ENCODE measurements around the gene ALX3. TPM values are rescaled to one million over a fixed set of nuclear protein-coding genes. Genes with fewer than 3 reads are reported as not detected.

The ALX3 gene
- total RNA-seq, 1 donor from 2014 or later = not detected

DNA sequence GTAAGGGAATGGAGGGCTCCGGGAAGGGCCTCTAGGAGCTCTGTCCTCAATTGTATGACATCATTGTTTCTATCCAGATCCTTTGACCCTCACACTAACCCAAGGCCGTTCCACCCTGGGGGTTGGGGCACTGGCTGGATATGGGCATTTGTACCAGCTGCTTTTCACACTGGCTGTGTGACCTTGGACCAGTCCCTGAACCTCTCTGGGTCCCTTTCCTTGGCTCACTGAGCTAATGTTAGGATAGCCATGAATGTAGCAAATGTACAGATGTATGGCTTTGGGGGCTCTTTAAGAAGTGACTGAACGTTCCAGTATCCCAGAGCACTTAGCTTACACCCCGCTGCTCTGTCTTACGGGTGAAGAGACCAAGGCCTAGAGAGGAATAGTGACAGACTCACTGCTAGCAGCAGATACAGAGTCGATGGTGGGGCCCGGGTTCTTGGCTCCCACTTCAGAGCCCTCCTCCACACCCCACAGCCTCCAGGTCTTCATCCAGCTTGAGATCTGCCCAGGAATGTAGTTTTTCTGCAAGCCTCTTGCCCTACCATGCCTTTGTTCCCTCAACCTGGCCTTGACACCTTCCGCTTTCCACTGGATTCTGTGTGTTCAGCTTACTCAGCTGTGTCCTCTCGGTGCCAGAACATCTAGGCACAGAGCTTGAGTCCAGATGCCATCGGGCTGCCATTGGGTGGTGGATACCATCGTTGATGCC is 27.2 kb upstream of the ALX3 start:
- no peaks in the 10 kb centered on the region for H4K20me1 ChIP-seq (ENCODE audit: insufficient read depth, low read length)
- no peak for DNase-seq (ENCODE audit: low read depth)
- H3K9me3 ChIP-seq (ENCODE audit: insufficient read depth, low read depth, low read length) = no peaks in the 10 kb centered on the region
- peaks cover 28% of the 10 kb centered on the region for H3K27me3 ChIP-seq (ENCODE audit: insufficient read depth, low read length)
- H3K4me3 ChIP-seq (ENCODE audit: insufficient read depth, low read depth, low read length) = no peak overlapping the region
- H3K36me3 Mint-ChIP-seq (ENCODE audit: low read depth, unreplicated experiment) = peaks cover 2% of the 10 kb centered on the region
- no peak overlapping the region for H3K27ac ChIP-seq (ENCODE audit: low read depth, low read length)
- H3K27ac Mint-ChIP-seq (ENCODE audit: unreplicated experiment) = no peak overlapping the region
- H3K4me1 ChIP-seq (ENCODE audit: insufficient read depth, low read length) = peaks cover 4% of the 10 kb centered on the region
- FAIRE-seq = no peak
- no peaks in the 10 kb centered on the region for H3K36me3 ChIP-seq (ENCODE audit: insufficient read depth, low read length)
- H3K4me2 ChIP-seq (ENCODE audit: low read length) = no peak overlapping the region
- no peak overlapping the region for H3K4me3 Mint-ChIP-seq (ENCODE audit: unreplicated experiment)
- peaks cover 70% of the 10 kb centered on the region for H3K27me3 Mint-ChIP-seq (ENCODE audit: low read depth, unreplicated experiment)
- H2AFZ ChIP-seq (ENCODE audit: low read depth, low read length) = no peak overlapping the region
- no peak overlapping the region for H3K9ac ChIP-seq (ENCODE audit: low read length)
- H3K9me3 Mint-ChIP-seq (ENCODE audit: unreplicated experiment) = no peaks in the 10 kb centered on the region
- H3K79me2 ChIP-seq (ENCODE audit: insufficient read depth, low read length) = no peaks in the 10 kb centered on the region
- H3K4me1 Mint-ChIP-seq (ENCODE audit: low read depth, unreplicated experiment) = peaks cover 10% of the 10 kb centered on the region
- no peak for TF ChIP-seq CTCF (IDR thresholded peaks at IDR 0.05; ENCODE audit: insufficient read depth, low read depth, low read length)
- TF ChIP-seq EZH2 (IDR thresholded peaks at IDR 0.05; ENCODE audit: insufficient read depth, low read length) = no peak

DNA sequence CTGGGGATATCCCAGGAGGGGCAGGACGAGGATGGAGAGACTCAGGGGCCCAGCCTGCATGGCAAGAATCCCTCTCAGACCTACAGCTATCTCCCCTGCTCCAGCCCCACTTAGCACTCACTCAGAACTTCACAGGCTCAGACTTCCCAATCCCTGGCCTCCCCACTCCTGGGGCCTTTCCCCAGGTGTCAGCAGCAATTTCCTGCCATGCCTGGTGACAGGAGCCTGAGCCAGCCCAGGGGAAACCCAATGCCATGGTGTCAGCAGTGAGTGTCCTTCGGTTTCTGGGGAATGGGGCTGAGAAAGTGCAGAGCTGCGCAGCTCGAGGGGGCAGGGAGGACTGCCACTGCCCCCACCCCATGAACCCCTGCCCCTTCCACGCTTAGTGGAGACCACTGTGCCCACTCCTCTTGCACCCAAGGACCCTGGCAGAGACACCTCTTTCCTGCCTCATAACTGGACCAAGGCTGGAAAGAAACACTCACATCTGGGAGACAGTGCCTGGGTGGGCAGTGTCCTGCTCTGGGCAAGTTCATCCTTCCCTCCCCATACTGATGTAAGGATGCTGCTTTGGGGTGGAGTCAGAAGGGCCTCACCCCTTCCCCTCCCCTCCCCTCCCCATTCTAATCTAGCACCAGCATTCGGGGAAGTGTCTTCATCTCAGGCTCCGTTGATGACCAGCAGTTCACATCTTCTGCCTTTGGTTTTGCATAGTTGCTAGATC is 24.6 kb upstream of the ALX3 start:
- no peak overlapping the region for H3K4me2 ChIP-seq (ENCODE audit: low read length)
- peaks cover 71% of the 10 kb centered on the region for H3K27me3 Mint-ChIP-seq (ENCODE audit: low read depth, unreplicated experiment)
- H3K36me3 ChIP-seq (ENCODE audit: insufficient read depth, low read length) = no peaks in the 10 kb centered on the region
- H3K36me3 Mint-ChIP-seq (ENCODE audit: low read depth, unreplicated experiment) = peaks cover 4% of the 10 kb centered on the region
- H3K27me3 ChIP-seq (ENCODE audit: insufficient read depth, low read length) = peaks cover 42% of the 10 kb centered on the region
- no peak overlapping the region for H3K27ac ChIP-seq (ENCODE audit: low read depth, low read length)
- no peaks in the 10 kb centered on the region for H3K4me1 ChIP-seq (ENCODE audit: insufficient read depth, low read length)
- H2AFZ ChIP-seq (ENCODE audit: low read depth, low read length) = no peak overlapping the region
- H3K9ac ChIP-seq (ENCODE audit: low read length) = no peak overlapping the region
- no peaks in the 10 kb centered on the region for H3K79me2 ChIP-seq (ENCODE audit: insufficient read depth, low read length)
- H3K9me3 Mint-ChIP-seq (ENCODE audit: unreplicated experiment) = no peaks in the 10 kb centered on the region
- TF ChIP-seq EZH2 (IDR thresholded peaks at IDR 0.05; ENCODE audit: insufficient read depth, low read length) (no peak), CTCF (IDR thresholded peaks at IDR 0.05; ENCODE audit: insufficient read depth, low read depth, low read length) (no peak)
- FAIRE-seq (no peak), DNase-seq (ENCODE audit: low read depth) (no peak)
- H3K4me3 Mint-ChIP-seq (ENCODE audit: unreplicated experiment) = no peak overlapping the region
- H3K27ac Mint-ChIP-seq (ENCODE audit: unreplicated experiment) = no peak overlapping the region
- H3K4me1 Mint-ChIP-seq (ENCODE audit: low read depth, unreplicated experiment) = peaks cover 15% of the 10 kb centered on the region
- no peaks in the 10 kb centered on the region for H4K20me1 ChIP-seq (ENCODE audit: insufficient read depth, low read length)
- no peak overlapping the region for H3K4me3 ChIP-seq (ENCODE audit: insufficient read depth, low read depth, low read length)
- H3K9me3 ChIP-seq (ENCODE audit: insufficient read depth, low read depth, low read length) = no peaks in the 10 kb centered on the region

DNA sequence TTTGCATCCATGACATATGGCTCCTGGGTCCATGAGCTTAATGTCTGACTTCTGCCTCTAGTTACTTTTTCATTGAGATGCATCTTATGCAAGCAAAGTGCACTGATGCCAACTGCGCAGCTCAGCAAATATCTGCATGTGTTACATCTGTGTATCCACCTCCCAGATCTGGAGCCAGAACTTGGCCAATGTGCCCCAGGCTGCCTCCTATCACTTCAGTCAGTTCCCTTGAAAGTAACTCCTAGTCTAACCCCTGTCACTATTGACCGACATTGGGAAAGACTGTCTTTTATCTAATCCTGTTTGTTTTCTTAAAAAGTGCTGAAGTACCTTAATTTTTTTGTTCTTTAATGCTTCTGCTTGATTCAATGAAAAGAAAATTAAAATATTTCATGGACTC is 22.5 kb upstream of the ALX3 start:
- TF ChIP-seq EZH2 (IDR thresholded peaks at IDR 0.05; ENCODE audit: insufficient read depth, low read length) (no peak), CTCF (IDR thresholded peaks at IDR 0.05; ENCODE audit: insufficient read depth, low read depth, low read length) (no peak)
- Histone ChIP-seq H3K27ac (ENCODE audit: low read depth, low read length) (no peak overlapping the region), H3K9ac (ENCODE audit: low read length) (no peak overlapping the region), H4K20me1 (ENCODE audit: insufficient read depth, low read length) (no peaks in the 10 kb centered on the region), H3K36me3 (ENCODE audit: insufficient read depth, low read length) (no peaks in the 10 kb centered on the region), H3K4me3 (ENCODE audit: insufficient read depth, low read depth, low read length) (no peak overlapping the region), H3K27me3 (ENCODE audit: insufficient read depth, low read length) (peaks cover 41% of the 10 kb centered on the region), H3K4me2 (ENCODE audit: low read length) (no peak overlapping the region), H3K9me3 (ENCODE audit: insufficient read depth, low read depth, low read length) (no peaks in the 10 kb centered on the region), H3K4me1 (ENCODE audit: insufficient read depth, low read length) (no peaks in the 10 kb centered on the region), H2AFZ (ENCODE audit: low read depth, low read length) (no peak overlapping the region), H3K79me2 (ENCODE audit: insufficient read depth, low read length) (no peaks in the 10 kb centered on the region)
- no peak overlapping the region for H3K27ac Mint-ChIP-seq (ENCODE audit: unreplicated experiment)
- H3K4me1 Mint-ChIP-seq (ENCODE audit: low read depth, unreplicated experiment) = peaks cover 20% of the 10 kb centered on the region
- peaks cover 4% of the 10 kb centered on the region for H3K36me3 Mint-ChIP-seq (ENCODE audit: low read depth, unreplicated experiment)
- no peaks in the 10 kb centered on the region for H3K9me3 Mint-ChIP-seq (ENCODE audit: unreplicated experiment)
- FAIRE-seq = no peak
- H3K4me3 Mint-ChIP-seq (ENCODE audit: unreplicated experiment) = no peak overlapping the region
- DNase-seq (ENCODE audit: low read depth) = no peak
- peaks cover 62% of the 10 kb centered on the region for H3K27me3 Mint-ChIP-seq (ENCODE audit: low read depth, unreplicated experiment)

Data from astrocyte (in vitro differentiated cells and primary cell).